HFF-Myc (cell line): ENCODE measurements around the gene FKBP5.

Experiments
- DNase-seq: peaks from one replicate; pipeline ENCODE4 v3.0.0-alpha.2; 2011; ENCODE audit warnings: low read depth; ENCODE audit errors: extremely low read depth
- H3K4me3 ChIP-seq: replicated peaks from 2 replicates; pipeline ENCODE4 v1.5.1; 2011; ENCODE audit warnings: low read depth, mild to moderate bottlenecking, control low read depth, low read length
- CTCF ChIP-seq: IDR thresholded peaks from 2 replicates; pipeline ENCODE4 v1.5.1; 2012; ENCODE audit warnings: mild to moderate bottlenecking, low read depth, low read length, control low read depth; ENCODE audit errors: missing control alignments

Gene FKBP5

GRCh38 chr6:35662999-35663398 is 25.7 kb downstream of the FKBP5 start:
- no peak for DNase-seq
- no peak for TF ChIP-seq CTCF
- H3K4me3 ChIP-seq, result no peak overlapping the region

GRCh38 chr6:35654883-35655282 is 33.8 kb downstream of the FKBP5 start:
- no peak for DNase-seq
- no peak overlapping the region for H3K4me3 ChIP-seq
- no peak for TF ChIP-seq CTCF

- TF ChIP-seq CTCF, result no peak
- no peak overlapping the region for H3K4me3 ChIP-seq
- no peak for DNase-seq
These were observed 37.5 kb downstream of the FKBP5 start for GRCh38 chr6:35651244-35651643.

GRCh38 chr6:35650015-35650414 is 38.7 kb downstream of the FKBP5 start:
- no peak overlapping the region for H3K4me3 ChIP-seq
- DNase-seq, result no peak
- TF ChIP-seq CTCF, result no peak

- H3K4me3 ChIP-seq, result no peak overlapping the region
- no peak for TF ChIP-seq CTCF
- DNase-seq, result no peak
These were observed 40.5 kb downstream of the FKBP5 start for GRCh38 chr6:35648203-35648602.

GRCh38 chr6:35647400-35647799 is 41.3 kb downstream of the FKBP5 start:
- no peak for TF ChIP-seq CTCF
- no peak overlapping the region for H3K4me3 ChIP-seq
- DNase-seq, result no peak

- TF ChIP-seq CTCF, result no peak
These were observed 45.6 kb downstream of the FKBP5 start for GRCh38 chr6:35643162-35643535.

More at GRCh38 chr6:35643162-35643535, 45.6 kb downstream of the FKBP5 start:
- no peak overlapping the region for H3K4me3 ChIP-seq
- DNase-seq, result no peak
